Neural progenitor cell (in vitro differentiated cells): ENCODE measurements around the gene ANKS4B. TPM values are rescaled to one million over a fixed set of nuclear protein-coding genes. Genes with fewer than 3 reads are reported as not detected.

Experiments
- DNase-seq: peaks from one replicate; pipeline ENCODE4 v3.0.0-alpha.2; 2016; ENCODE audit warnings: low spot score
- H2AFZ ChIP-seq: fragments of 200-600 bp; sonication (generic); replicated peaks from 2 replicates; pipeline ENCODE4 v1.6.1; 2016; ENCODE audit warnings: antibody characterized with exemption
- H3F3A ChIP-seq: fragments of 200-600 bp; sonication (generic); 2 replicates; pipeline ENCODE4 v1.6.1; 2016; ENCODE audit warnings: antibody characterized with exemption, low read depth
- H3K27ac ChIP-seq: fragments of 200-600 bp; sonication (generic); 2 replicates; pipeline ENCODE4 v1.5.1; 2016; ENCODE audit warnings: mild to moderate bottlenecking
- H3K27me3 ChIP-seq: fragments of 200-600 bp; sonication (generic); 2 replicates; pipeline ENCODE4 v1.6.1; 2016; ENCODE audit warnings: mild to moderate bottlenecking, moderate library complexity
- H3K36me3 ChIP-seq: fragments of 200-600 bp; sonication (generic); 2 replicates; pipeline ENCODE4 v1.5.1; 2016
- H3K4me1 ChIP-seq: fragments of 200-600 bp; sonication (generic); 2 replicates; pipeline ENCODE4 v1.6.1; 2016; ENCODE audit warnings: mixed run types
- H3K4me2 ChIP-seq: fragments of 200-600 bp; sonication (generic); 2 replicates; pipeline ENCODE4 v1.6.1; 2016
- H3K4me3 ChIP-seq: fragments of 200-600 bp; sonication (generic); 2 replicates; pipeline ENCODE4 v1.5.1; 2016
- H3K79me2 ChIP-seq: fragments of 200-600 bp; sonication (generic); 2 replicates; pipeline ENCODE4 v1.6.1; 2016; ENCODE audit warnings: low read depth
- H3K9ac ChIP-seq: fragments of 200-600 bp; sonication (generic); 2 replicates; pipeline ENCODE4 v1.6.1; 2016
- H3K9me3 ChIP-seq: fragments of 200-600 bp; sonication (generic); 2 replicates; pipeline ENCODE4 v1.5.1; 2016; ENCODE audit warnings: low read depth
- H4K20me1 ChIP-seq: fragments of 200-600 bp; sonication (generic); 2 replicates; pipeline ENCODE4 v1.6.1; 2016; ENCODE audit warnings: low read depth
- H3K27ac Mint-ChIP-seq: 3 replicates; pipeline ENCODE4 v1.8.0; 2021; ENCODE audit warnings: mixed read lengths
- H3K27me3 Mint-ChIP-seq: 2 replicates; pipeline ENCODE4 v1.8.0; 2022; ENCODE audit warnings: low read depth, mild to moderate bottlenecking, inconsistent platforms, moderate library complexity, mixed read lengths; ENCODE audit not compliant: insufficient read depth
- H3K36me3 Mint-ChIP-seq: 3 replicates; pipeline ENCODE4 v1.8.0; 2021; ENCODE audit warnings: mixed read lengths
- H3K4me1 Mint-ChIP-seq: 3 replicates; pipeline ENCODE4 v1.8.0; 2021; ENCODE audit warnings: mixed read lengths
- H3K4me3 Mint-ChIP-seq: 3 replicates; pipeline ENCODE4 v1.8.0; 2021; ENCODE audit warnings: mild to moderate bottlenecking, moderate library complexity, mixed read lengths
- H3K9me3 Mint-ChIP-seq: 3 replicates; pipeline ENCODE4 v1.8.0; 2020; ENCODE audit warnings: mixed read lengths
- CTCF ChIP-seq: fragments of 200-600 bp; sonication (generic); IDR thresholded peaks from 2 replicates; pipeline ENCODE4 v1.5.1; 2017; ENCODE audit warnings: antibody characterized with exemption, mild to moderate bottlenecking
- EZH2 ChIP-seq: fragments of 200-600 bp; sonication (generic); IDR thresholded peaks from 2 replicates; pipeline ENCODE4 v1.6.1; 2017; ENCODE audit warnings: antibody characterized with exemption, mild to moderate bottlenecking, moderate library complexity
- EZH2phosphoT487 ChIP-seq: fragments of 200-600 bp; sonication (generic); IDR thresholded peaks from 2 replicates; pipeline ENCODE4 v1.6.1; 2017; ENCODE audit warnings: antibody characterized with exemption
- total RNA-seq: library from RNA; depleted of rRNA; stranded (reverse); fragments of >200 nt; gene quantifications from 2 replicates; pipeline ENCODE4 v1.2.3, GENCODE V29; 2015; ENCODE audit warnings: low replicate concordance

Gene ANKS4B
- total RNA-seq, 1 donor from 2014 or later = not detected

GRCh38 chr16:21275529-21275928 is 42.0 kb downstream of the ANKS4B start:
- H3K4me1 ChIP-seq = peaks cover 10% of the 10 kb centered on the region
- no peak overlapping the region for H3K9ac ChIP-seq
- Mint-ChIP-seq H3K9me3 (no peaks in the 10 kb centered on the region), H3K4me1 (peaks cover 7% of the 10 kb centered on the region), H3K27ac (no peak overlapping the region), H3K4me3 (no peak overlapping the region), H3K36me3 (no peaks in the 10 kb centered on the region), H3K27me3 (peaks cover 44% of the 10 kb centered on the region)
- TF ChIP-seq EZH2phosphoT487 (no peak), EZH2 (no peak), CTCF (no peak)
- no peaks in the 10 kb centered on the region for H3K36me3 ChIP-seq
- no peaks in the 10 kb centered on the region for H4K20me1 ChIP-seq
- H3K27me3 ChIP-seq = peaks cover 64% of the 10 kb centered on the region
- H3F3A ChIP-seq = no peaks in the 10 kb centered on the region
- no peaks in the 10 kb centered on the region for H3K79me2 ChIP-seq
- no peak overlapping the region for H3K27ac ChIP-seq
- DNase-seq = no peak
- H2AFZ ChIP-seq = no peak overlapping the region
- no peaks in the 10 kb centered on the region for H3K9me3 ChIP-seq
- no peak overlapping the region for H3K4me3 ChIP-seq
- no peak overlapping the region for H3K4me2 ChIP-seq

- no peaks in the 10 kb centered on the region for H3K9me3 ChIP-seq
- Mint-ChIP-seq H3K9me3 (no peaks in the 10 kb centered on the region), H3K4me3 (no peak overlapping the region), H3K4me1 (peaks cover 7% of the 10 kb centered on the region), H3K27me3 (peaks cover 41% of the 10 kb centered on the region), H3K36me3 (no peaks in the 10 kb centered on the region), H3K27ac (no peak overlapping the region)
- H4K20me1 ChIP-seq = no peaks in the 10 kb centered on the region
- peaks cover 10% of the 10 kb centered on the region for H3K4me1 ChIP-seq
- peaks cover 66% of the 10 kb centered on the region for H3K27me3 ChIP-seq
- H3K4me2 ChIP-seq = no peak overlapping the region
- DNase-seq = no peak
- no peaks in the 10 kb centered on the region for H3F3A ChIP-seq
- no peaks in the 10 kb centered on the region for H3K79me2 ChIP-seq
- H3K27ac ChIP-seq = no peak overlapping the region
- H3K9ac ChIP-seq = no peak overlapping the region
- no peak overlapping the region for H3K4me3 ChIP-seq
- TF ChIP-seq EZH2 = no peak
- TF ChIP-seq EZH2phosphoT487 = no peak
- no peak for TF ChIP-seq CTCF
- no peak overlapping the region for H2AFZ ChIP-seq
- no peaks in the 10 kb centered on the region for H3K36me3 ChIP-seq
Measured at GRCh38 chr16:21276090-21276489, 42.6 kb downstream of the ANKS4B start.

GRCh38 chr16:21277045-21277926 is 43.8 kb downstream of the ANKS4B start:
- Histone ChIP-seq H2AFZ (peak overlapping the region; percentile 99), H3K9ac (no peak overlapping the region), H3K36me3 (no peaks in the 10 kb centered on the region), H3K9me3 (no peaks in the 10 kb centered on the region), H3K4me3 (peak overlapping the region; percentile 62), H3K4me1 (peaks cover 10% of the 10 kb centered on the region), H3K79me2 (no peaks in the 10 kb centered on the region), H3K27me3 (peaks cover 70% of the 10 kb centered on the region), H3K27ac (no peak overlapping the region), H3F3A (peaks cover 2% of the 10 kb centered on the region), H4K20me1 (no peaks in the 10 kb centered on the region), H3K4me2 (peak overlapping the region; percentile 90)
- no peaks in the 10 kb centered on the region for H3K9me3 Mint-ChIP-seq
- peaks cover 7% of the 10 kb centered on the region for H3K4me1 Mint-ChIP-seq
- no peaks in the 10 kb centered on the region for H3K36me3 Mint-ChIP-seq
- peaks cover 45% of the 10 kb centered on the region for H3K27me3 Mint-ChIP-seq
- TF ChIP-seq EZH2 = no peak
- TF ChIP-seq CTCF = no peak
- no peak for TF ChIP-seq EZH2phosphoT487
- DNase-seq = no peak
- H3K4me3 Mint-ChIP-seq = peak overlapping the region; percentile 84
- no peak overlapping the region for H3K27ac Mint-ChIP-seq
